Activated CD4-positive, alpha-beta T cell treated with anti-CD3 and anti-CD28 coated beads, Interleukin-2, Interleukin-6, amounts not matched to agents 100 ng/mL and 50 ng/mL, durations not matched to agents 16 hours and 8 hours (primary cell): ENCODE measurements around the gene SMCHD1.

ENCODE experiments used
- DNase-seq: peaks from one replicate; pipeline ENCODE4 v3.0.0-alpha.2; 2020

The SMCHD1 gene

DNA sequence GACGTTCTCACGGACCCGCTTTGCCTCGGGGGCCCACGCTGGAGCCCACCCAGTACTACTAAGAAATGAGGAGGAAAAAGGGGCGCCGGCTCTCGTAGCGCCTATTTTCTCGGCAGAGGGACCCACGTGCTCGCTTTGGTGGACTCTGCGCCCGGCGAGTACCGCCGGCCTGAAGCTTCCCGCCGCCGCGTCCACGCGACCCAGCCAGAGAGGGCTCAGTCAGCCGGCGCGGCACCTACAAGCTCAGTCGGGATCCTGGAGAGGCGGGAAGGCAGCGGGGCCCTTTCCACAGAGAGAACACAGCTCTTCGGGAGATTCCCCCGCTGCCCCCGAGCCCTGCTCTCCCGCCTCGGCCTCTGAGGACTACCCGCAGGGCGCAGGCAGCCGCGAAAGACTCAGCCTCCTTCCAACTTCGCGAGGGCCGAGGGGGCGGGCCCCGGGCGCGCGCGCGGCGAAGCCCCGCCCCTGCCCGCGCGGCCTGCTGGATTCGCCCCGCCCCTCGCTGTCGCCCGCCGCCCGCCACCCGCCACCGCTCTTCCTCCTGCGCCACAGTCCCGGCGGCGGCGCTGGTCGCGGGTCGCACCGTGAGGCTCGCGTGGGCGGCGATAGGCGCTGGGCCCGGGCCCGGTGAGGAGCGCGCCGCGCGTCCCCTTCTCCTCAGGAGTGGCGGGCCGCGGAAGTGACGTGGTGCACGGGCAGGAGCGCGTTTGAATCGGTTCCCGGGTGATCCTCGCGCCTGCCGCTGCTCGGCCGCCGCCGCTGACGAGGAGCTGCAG, at the start of gene SMCHD1:
Gene SMCHD1, plus strand, starts transcription at position 549 of the 776 bp plus-strand sequence. CDS start 350 bp downstream, outside the sequence.
- peak; percentile 94 for DNase-seq

DNA sequence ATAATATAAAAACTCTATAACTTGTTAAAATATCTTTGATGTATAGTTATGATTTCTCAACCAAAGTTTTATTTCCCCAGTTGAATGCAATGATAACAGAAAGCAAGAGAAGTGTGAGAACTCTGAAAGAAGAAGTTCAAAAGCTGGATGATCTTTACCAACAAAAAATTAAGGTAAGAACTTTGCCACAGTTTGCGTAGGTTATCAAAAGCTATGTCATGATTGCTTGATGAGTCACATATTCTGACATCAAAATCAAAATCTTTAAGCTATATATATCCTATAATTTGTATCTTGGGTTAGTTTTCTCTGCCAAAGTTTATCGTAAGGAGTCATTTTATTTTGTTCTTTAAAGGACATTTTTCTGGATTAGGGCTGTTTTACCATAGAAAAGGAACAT, 49.2 kb upstream of the SMCHD1 start:
- DNase-seq, result no peak

DNA sequence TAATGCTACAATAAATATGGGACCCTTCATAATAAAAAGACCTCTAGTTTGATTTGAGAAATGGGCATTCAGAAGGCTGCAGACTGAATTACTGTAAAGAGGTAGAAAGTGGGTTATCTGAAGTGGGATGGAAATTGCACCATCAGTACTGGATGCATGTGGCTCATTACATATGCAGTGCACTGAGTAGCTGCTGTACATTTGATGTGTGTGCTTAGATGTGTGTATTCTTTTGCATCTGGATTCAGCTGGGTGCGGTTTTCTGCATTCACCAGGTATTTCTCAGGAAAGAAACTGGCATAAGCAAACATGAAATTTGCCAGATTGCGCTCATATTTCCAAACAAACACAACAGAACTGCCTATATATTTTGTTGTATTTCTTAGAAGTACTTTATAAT, 45.9 kb upstream of the SMCHD1 start:
- no peak for DNase-seq

DNA sequence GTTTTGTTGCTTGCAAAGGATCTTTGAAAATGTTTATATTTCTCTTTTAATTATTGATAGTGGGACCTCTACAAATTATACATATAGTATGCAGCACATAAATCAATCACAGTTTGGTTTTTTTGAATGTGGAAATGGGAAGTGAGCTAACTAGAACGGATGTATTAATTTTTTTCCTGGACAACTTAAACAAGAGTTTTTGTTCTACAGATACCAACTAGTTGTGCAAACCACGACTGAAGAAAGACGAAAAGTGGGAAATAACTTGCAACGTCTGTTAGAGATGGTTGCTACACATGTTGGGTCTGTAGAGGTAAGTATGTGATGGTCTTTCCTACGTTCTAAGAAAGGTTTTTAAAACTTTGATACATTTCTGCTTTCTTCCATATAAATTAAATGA, 45.0 kb upstream of the SMCHD1 start:
- DNase-seq, result no peak

DNA sequence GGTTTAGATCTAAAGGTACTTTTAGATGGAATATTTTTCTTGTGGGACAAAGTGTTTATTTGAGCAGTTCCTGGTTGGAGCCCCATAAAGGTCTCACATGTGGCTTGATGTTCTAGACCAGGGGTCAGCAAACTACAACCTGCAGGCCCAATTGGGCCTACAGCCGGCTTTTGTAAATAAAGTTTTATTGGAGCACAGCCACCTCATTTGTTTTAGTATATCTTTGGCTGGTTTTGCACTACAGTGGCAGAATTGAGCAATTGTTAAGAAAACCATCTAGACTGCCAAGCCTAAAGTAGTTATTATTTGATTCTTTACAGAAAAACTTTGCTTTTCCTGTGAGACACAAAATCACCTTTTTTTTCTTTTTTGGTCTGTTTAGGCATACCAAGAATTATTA, 42.5 kb upstream of the SMCHD1 start:
- DNase-seq, result no peak

DNA sequence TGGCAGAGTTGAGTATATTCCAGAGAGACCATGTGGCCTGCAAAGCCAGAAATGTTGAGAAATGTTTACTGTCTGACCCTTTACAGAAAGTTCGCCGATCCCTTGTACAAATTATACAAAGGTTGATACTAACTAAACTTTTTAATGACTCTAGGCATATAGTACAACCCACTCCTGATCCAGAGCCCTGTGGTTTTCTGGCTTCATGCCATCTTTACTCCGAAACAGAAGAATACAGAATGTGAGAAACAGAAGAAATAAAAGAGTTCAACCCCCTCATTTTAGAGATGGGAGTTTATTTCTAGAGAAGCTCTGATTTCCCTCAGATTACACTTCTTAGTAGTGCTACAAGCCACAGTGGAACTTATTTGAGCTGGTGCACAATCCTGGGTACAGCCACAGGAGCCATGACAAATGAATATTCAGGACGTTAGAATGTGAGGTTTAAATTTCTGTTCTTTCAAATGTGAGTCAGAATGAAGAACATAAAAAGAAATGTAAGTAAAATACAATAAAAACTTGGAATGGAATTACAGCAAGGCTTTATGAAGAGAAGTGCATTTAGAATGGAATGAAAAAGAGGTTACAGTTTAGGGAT, 38.0 kb upstream of the SMCHD1 start:
- no peak for DNase-seq

DNA sequence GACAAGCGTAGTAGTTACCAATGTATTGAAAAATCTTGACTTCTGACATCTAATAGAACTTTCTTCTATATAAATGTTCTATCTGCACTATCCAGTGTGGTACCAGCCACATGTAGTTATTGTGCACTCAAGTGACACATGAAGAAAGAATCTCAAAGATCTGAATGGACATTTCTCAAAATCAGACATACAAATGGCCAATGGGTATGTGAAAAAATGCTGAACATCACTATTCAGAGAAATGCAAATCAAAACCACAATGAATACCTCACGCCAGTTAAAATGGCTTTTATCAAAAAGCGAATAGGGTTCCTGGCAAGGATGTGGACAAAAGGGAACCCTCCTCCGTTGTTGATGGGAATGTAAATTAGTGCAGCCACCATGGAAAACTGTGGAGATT, 37.5 kb upstream of the SMCHD1 start:
- DNase-seq, result no peak

DNA sequence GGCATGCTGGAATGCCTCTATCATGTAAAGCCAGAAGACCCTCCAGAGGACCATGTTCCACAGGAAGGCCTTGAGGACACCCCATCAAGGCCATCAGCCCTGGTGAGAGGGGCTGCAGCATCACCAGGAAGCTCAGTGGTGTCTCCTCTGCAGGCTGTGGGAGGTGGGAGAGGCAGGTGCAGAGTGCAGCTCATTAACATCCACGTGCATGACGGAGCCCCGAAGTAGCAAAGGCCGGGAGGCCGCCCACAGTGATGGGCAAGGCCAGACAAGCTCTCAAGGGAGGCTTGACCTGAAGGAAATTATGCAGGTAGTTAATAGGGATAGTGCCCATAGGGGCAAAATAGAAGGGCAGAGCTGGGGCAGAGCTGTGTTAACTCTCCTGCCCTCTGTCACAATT, 30.3 kb upstream of the SMCHD1 start:
- no peak for DNase-seq

DNA sequence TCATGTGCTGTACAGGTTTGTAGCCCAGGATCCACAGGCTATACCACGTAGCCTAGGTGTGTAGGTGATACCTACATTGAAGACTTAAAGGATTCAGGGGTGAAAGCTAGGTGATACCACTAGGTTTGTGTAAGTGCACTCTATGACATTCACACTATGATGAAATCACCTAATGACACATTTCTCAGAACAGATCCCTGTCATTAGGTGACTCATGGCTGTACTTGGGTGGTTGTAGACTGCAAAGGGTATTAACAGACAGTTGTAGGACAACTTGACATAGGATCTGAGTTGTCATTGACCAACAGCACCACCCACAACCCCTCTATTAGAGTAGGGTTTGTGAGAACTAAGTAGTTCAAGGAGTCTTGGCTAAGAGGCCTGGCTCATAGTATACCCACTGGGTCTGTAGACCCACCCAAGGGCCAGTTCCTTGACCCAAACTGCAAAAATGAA, 27.7 kb upstream of the SMCHD1 start:
- DNase-seq, result peak; percentile 80

DNA sequence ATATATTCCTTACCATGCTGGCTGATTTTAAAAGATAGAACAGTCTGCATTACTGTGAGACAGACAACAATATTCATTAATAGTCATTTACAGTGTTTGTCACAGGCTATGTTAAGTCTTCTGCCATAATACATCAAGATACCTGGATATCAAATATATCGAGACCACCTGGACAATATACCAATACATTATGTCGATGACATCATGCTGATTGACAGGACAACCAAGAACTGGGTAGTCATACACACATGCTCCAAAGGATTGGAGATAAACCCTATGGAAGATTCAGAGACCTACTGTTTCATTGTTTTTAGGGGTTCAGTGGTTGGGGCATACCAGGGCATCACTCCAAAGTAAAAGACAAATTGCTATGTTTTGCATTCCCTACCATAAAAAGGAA, 26.5 kb upstream of the SMCHD1 start:
- no peak for DNase-seq

DNA sequence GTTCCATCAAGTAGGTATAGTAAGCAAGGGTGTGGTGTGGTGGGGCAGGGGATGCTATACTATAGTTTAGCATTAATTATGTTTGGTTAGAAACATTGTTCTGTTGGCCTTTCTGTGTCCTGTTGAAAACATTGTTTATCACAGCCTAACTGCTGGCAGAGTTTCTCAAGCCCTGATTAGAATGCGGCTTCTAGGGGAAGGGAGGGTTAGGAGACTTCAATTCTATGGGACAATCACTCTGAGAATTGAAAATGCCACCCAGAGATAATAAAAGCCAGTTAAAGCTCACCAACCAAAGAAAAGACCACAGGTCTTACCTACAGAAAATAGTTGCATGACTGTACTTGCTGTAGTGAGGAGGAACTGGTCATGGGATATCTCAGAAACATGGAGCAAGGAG, 19.9 kb upstream of the SMCHD1 start:
- no peak for DNase-seq

DNA sequence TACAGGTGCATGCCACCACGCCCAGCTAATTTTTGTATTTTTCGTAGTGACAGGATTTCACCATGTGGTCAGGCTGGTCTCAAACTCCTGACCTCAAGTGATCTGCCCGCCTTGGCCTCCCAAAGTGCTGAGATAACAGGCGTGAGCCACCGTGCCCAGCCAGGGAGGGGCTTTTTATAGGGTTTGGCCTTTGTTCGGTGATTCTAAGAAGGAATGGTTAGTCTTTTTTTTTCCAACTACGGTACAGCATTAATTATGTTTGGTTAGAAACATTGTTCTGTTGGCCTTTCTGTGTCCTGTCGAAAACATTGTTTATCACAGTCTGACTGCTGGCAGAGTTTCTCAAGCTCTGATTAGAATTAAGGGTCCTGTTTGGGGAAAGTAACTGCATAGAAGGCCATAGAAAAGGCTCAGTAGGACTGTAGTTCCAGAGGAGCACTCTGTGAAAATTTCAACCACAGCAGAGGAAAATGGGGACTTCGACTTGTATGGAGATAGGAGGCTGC, 19.3 kb upstream of the SMCHD1 start:
- no peak for DNase-seq

DNA sequence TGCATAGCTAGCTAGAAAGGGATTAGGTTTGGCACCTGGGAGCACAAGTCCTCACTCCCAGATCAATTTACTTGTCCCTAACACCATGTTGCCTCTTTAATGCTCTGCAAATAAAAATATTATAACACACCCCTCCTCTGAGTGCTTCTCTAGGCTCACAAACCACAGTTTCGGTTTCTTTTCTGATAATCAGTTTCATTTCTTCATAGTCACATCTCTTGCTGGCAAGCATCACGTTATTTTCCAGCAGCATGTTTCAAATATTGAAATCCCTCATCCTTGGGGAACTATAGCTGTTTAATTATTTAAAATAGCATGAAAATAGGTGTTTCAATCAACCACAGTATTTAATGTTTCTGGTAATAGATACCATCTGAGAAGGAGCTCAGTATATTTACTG, 13.9 kb upstream of the SMCHD1 start:
- peak; percentile 82 for DNase-seq

DNA sequence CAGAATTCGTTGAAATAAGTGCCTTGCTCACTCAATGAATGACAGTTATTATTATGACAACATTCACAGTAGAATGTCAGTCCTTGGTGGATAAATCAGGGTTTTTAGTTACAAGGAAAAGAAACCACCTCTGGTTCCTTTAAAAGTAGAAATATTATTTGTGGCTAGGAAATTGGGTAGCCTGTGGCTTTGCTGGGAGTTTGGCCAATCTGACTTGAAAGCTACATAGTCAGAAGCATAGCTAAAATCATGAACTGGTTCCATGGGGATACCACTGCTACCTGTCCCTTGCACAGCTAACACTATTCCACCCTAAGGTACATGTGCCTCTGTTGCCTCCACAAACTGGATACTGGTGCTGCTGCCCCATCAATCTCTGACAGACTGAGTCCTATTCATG, 12.8 kb upstream of the SMCHD1 start:
- DNase-seq, result no peak

DNA sequence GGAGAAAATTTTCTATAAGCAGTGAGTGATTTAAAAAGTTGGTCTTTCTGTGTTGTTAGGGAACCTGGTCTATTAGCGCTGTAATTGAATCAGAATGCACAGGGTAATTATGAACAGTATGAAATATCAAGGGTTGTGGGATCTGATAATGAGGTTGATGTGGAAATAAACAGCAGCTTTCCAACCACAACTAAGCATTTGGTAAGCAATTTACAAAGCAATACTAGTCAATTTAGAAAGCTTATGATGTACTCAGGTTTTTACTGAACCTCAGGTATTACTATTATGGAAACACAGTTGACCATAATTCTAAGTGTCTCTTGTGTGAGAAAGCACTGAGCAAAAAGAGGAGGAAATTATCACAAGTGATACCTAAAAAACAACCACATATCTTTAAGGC, 11.0 kb upstream of the SMCHD1 start:
- DNase-seq, result peak; percentile 66

DNA sequence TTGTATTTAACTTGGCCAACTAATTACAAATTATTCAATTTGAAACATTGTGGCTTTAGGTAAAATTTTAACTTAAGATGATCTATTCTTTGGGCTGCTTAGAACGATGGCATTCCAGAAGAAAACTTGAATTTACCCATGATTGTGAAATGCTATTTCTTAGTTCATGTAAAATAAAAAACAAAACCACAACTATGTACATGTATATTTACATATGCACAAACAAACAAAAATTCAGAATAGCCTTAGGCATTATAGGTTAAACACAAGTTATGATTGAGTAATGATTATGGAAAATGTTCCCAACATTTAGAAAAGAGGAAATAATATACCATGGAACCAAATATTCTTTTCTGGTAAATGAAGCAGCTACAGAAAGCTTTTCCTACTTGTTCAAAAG, 3.5 kb upstream of the SMCHD1 start:
- DNase-seq, result no peak

DNA sequence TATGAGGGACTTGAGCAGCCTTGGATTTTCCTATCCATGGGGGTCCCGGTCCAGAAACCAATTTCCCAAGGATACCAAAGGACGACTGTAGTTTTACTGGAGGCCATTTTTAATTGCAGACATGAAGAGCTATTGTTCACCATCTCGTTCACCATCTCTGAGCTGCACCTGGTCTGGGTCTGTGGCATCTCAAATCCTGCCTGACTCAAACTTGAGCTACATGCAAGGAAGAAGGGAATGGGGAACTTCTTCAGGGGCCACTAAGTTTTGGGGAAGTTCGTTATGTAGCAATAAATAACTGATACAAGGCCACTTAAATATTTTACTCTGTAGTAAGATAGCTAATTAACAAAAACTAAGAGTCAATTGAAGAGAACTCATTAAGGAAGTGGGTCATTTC, 2.1 kb upstream of the SMCHD1 start:
- DNase-seq, result no peak

DNA sequence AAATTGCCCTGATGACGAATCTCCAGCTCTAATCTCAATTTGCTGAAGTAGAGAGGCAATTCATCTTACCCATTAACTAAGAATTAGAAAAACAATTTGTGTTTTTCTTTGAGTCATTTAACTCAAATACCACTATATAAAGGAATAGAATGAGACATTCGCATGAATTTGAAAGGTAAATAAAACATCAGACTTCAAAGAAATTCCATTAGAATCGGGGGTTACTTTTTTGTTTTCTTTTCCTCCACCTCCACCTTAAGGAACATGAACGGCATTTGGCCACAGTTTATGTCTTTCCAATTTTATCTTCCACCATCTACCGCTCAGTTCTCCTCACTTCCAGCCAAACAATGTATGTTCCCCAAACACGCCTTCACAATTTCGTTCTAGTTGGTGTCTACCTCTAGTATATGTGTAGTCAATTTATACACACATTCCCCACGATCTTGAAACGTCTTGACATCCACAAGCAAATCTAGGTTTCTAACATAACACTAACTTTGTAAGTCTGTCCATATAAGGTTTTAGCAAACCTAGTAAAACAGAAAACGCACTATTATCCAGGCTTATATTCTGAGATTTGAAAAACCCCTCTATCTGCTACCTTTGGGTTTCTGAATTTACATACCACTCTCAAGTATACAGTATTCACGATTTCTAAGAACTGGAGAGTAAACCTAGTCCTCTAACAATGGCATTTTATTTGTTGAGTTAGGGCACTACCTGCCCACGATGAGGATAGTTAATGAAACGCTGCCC, 1.2 kb upstream of the SMCHD1 start:
- no peak for DNase-seq

DNA sequence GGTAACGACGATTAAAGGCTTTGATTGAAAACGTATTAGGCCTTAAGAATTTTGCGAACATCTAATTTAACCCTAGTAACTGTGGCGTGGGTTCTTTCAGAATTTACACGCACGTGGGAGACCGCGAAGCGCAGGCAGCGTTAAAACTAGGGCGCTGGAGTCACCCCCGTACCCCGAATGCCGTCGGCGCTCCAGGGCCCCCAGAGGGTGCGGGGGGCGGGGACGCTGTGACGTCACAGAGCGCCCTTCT, 673 bp upstream of the SMCHD1 start:
- DNase-seq, result no peak

DNA sequence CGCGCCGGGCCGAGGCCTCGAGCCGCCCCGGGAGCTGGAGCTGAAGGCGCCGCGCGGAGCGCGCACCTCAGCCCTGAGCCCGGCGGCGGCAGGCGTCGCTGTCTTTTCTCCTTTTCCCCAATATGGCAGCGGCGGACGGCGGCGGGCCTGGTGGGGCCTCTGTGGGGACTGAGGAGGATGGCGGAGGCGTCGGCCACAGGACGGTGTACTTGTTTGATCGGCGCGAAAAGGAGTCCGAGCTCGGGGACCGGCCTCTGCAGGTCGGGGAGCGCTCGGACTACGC, 369 bp downstream of the SMCHD1 start:
- DNase-seq, result no peak

DNA sequence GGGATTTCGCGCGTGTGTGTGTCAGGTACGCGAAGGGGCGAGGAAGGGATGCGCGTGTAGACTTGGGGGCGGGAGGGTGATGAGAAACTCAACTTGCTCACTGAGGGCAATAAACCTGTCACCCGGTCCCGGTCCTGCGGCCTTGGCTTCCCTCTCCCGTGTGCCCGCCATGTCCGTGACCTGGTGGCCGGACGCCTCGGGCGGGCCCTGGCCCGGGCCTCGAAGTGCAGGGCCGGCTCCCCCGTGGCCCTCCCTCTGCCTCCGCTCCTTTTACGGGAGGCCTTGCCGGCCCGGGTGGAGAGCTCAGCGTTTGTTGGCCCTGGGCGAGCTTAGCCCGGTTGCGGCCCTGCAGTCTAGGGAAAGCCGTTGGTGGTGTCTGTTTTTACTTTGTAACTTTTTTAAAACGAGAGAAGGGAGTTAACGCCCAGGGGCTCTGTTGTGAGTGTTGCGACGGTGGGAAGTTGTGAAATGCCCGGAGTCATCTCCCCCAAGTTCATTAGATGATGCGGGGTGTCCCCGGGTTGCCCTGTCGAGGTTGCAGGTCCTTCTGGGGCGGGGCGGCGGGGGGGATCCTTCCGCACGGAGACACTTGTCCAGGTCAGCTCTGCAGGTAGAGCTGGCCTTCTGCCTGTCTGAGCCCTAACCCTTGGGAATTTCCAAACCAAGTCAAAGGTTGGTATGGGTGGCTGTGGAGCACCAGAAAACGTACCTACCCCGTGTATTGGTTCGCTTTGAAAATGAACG, 883 bp downstream of the SMCHD1 start:
- DNase-seq, result peak; percentile 61

DNA sequence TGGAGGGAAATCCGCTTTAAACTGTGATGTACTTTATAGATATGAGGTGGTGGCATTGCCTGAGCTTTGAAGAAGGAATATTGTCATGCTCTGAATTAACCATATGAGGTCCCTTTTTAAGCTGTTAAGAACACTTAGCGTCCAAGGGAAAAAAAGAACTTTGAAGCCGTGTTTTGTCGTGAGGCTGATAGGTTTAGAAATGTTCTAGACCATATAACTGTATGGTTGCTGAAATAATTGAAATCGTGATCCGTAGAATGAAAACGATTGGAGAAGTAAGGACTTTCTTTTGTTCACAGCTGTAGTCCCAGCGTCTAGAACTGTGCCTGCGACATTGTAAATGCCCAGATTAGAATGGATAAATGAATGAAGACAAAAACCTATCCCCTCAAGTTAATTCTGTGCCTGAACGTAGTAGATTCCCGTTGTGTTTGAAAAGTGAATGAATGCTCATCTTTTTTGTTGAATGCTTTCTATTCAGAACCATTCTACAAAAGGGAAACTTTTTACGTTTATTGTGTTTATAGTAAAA, 1.5 kb downstream of the SMCHD1 start:
- no peak for DNase-seq

DNA sequence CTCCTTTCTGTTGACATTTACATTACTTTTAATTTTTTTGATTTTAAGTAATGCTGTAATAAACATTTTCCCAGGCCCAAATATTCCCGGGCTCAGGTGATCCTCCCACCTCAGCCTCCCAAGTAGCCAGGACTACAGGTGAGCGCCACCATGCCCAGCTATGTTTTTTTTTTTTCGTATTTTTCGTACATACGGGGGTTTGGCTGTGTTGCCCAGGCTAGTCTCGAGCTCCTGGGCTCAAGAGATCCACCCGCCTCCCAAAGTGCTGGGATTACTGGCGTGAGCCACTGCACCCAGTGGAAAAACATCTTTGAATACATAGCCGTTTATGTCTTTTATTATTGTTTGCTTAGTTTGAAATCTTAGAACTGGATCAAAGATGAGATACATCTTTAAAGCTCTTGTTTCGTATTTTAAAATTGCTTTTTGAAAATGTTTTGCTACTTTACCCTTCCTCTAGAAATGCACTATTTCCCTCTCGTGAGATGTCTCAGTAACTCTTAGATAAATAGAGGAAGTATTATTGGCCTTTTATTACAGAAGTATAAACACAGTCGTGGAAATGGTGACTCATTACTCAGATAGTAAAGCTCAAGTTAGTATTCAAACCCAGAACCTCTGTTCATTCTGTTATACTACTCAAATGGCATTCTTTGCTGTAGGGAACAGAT, 2.4 kb downstream of the SMCHD1 start:
- DNase-seq, result peak; percentile 60
